ENCODE data around the gene MLXIP. TPM values are rescaled to one million over a fixed set of nuclear protein-coding genes. Genes with fewer than 3 reads are reported as not detected.
"Not testable (repeated sequence)": the region's sequence is repeated elsewhere in the genome, so short reads cannot be mapped to it uniquely, and the experiment has no call there.

The MLXIP gene
- polyA plus RNA-seq, 2 donors: 8.2 to 18.0 TPM

DNA sequence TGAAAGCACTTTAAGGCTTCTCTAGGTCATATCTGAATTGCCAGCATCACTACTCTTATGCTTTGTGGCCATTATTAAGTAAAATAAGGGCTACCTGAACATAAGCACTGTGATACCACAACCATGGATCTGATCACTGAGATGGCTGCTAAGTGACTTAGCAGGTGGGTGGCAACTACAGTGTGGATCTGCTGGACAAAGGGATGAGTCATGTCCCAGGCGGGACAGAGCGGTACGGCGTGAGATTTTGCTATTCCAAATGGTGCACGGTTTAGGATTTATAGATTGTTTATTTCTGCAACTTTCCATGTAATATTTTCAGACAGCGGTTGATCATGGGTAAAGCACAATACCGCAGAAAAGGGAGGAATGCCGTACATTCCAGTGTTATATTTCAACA, 39.4 kb downstream of the MLXIP start:
- H3K4me3 ChIP-seq (ENCODE audit: low read depth in 1 of 2, low read length in 2 of 2): no peak overlapping the region
- peaks cover 2 to 4% of the 10 kb centered on the region in 2 donors for H3K4me1 ChIP-seq (ENCODE audit: control insufficient read depth in 2 of 2, insufficient read depth in 2 of 2, low read length in 1 of 2)
- no peak overlapping the region for H3K27ac ChIP-seq (ENCODE audit: low read depth in 2 of 2, low read length in 1 of 2)
- H3K36me3 ChIP-seq (ENCODE audit: control insufficient read depth in 2 of 2, insufficient read depth in 2 of 2, low read length in 1 of 2): peaks cover 0 to 5% of the 10 kb centered on the region in 2 donors
- 79 to 84% methylated on average over 8 of the region's 8 CpGs for WGBS, 2 donors
- no peaks in the 10 kb centered on the region for H3K27me3 ChIP-seq (ENCODE audit: control insufficient read depth in 1 of 2, insufficient read depth in 2 of 2, low read length in 2 of 2)
- no peaks in the 10 kb centered on the region for H3K9me3 ChIP-seq (ENCODE audit: control insufficient read depth in 2 of 2, insufficient read depth in 1 of 2, low read depth in 1 of 2, low read length in 1 of 2)

DNA sequence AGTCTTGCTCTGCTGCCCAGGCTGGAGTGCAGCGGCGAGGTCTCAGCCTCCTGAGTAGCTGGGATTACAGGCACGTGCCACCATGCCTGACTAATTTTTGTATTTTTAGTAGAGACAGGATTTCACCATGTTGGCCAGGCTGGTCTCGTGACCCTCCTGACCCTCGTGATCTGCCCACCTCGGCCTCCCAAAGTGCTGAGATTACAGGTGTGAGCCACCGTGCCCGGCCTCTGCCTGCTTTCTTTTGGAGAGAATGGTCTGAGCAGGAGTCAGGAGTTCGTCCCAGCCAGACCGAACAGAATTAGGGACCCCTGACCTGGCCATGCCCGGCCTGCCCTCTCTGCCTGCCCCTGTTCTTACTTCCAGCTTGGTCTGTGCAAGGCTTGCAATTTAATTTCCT, 42.8 kb downstream of the MLXIP start:
- H3K36me3 ChIP-seq (ENCODE audit: control insufficient read depth in 2 of 2, insufficient read depth in 2 of 2, low read length in 1 of 2); H3K9me3 ChIP-seq (ENCODE audit: control insufficient read depth in 2 of 2, insufficient read depth in 1 of 2, low read depth in 1 of 2, low read length in 1 of 2); H3K4me3 ChIP-seq (ENCODE audit: low read depth in 1 of 2, low read length in 2 of 2); H3K27ac ChIP-seq (ENCODE audit: low read depth in 2 of 2, low read length in 1 of 2); H3K27me3 ChIP-seq (ENCODE audit: control insufficient read depth in 1 of 2, insufficient read depth in 2 of 2, low read length in 2 of 2); H3K4me1 ChIP-seq (ENCODE audit: control insufficient read depth in 2 of 2, insufficient read depth in 2 of 2, low read length in 1 of 2): not testable (repeated sequence)
- WGBS, 2 donors: 85 to 87% methylated on average over 11 of the region's 11 CpGs

DNA sequence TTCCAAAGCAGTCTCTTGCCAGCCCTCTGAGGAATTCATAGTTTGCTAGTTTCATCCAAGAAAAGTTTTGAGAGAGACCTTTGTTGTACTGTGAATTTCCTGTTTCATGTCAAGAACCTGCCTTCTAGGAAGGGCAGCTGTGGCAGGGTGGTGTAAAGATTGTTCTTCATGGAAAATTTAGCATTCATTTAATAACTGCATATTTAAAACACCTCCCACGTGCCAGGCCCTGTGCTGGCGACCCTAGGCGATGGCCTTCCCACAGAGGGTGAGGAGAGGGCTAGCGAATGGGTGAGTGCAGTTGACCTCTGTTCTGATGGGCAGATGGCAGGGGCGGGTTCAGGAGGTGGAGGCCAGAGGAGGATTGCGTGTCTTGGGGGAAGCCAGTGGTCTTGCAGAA, 43.2 kb downstream of the MLXIP start:
- Histone ChIP-seq H3K9me3 (ENCODE audit: control insufficient read depth in 2 of 2, insufficient read depth in 1 of 2, low read depth in 1 of 2, low read length in 1 of 2) (no peaks in the 10 kb centered on the region), H3K4me3 (ENCODE audit: low read depth in 1 of 2, low read length in 2 of 2) (no peak overlapping the region), H3K27me3 (ENCODE audit: control insufficient read depth in 1 of 2, insufficient read depth in 2 of 2, low read length in 2 of 2) (no peaks in the 10 kb centered on the region), H3K4me1 (ENCODE audit: control insufficient read depth in 2 of 2, insufficient read depth in 2 of 2, low read length in 1 of 2) (peaks cover 3 to 4% of the 10 kb centered on the region in 2 donors), H3K36me3 (ENCODE audit: control insufficient read depth in 2 of 2, insufficient read depth in 2 of 2, low read length in 1 of 2) (peaks cover 0 to 5% of the 10 kb centered on the region in 2 donors), H3K27ac (ENCODE audit: low read depth in 2 of 2, low read length in 1 of 2) (no peak overlapping the region)
- WGBS, 2 donors: 74 to 76% methylated on average over 6 of the region's 6 CpGs

GRCh38 chr12:122123051-122123760, 44.6 kb downstream of the MLXIP start:
- Histone ChIP-seq H3K36me3 (ENCODE audit: control insufficient read depth in 2 of 2, insufficient read depth in 2 of 2, low read length in 1 of 2) (peaks cover 3 to 6% of the 10 kb centered on the region in 2 donors), H3K4me1 (ENCODE audit: control insufficient read depth in 2 of 2, insufficient read depth in 2 of 2, low read length in 1 of 2) (peaks cover 2 to 3% of the 10 kb centered on the region in 2 donors), H3K9me3 (ENCODE audit: control insufficient read depth in 2 of 2, insufficient read depth in 1 of 2, low read depth in 1 of 2, low read length in 1 of 2) (no peaks in the 10 kb centered on the region), H3K4me3 (ENCODE audit: low read depth in 1 of 2, low read length in 2 of 2) (no peak overlapping the region), H3K27ac (ENCODE audit: low read depth in 2 of 2, low read length in 1 of 2) (no peak overlapping the region), H3K27me3 (ENCODE audit: control insufficient read depth in 1 of 2, insufficient read depth in 2 of 2, low read length in 2 of 2) (no peaks in the 10 kb centered on the region)
- WGBS, 2 donors: 16 to 17% methylated on average over 22 of the region's 22 CpGs

- 82 to 85% methylated on average over 9 of the region's 9 CpGs for WGBS, 2 donors
- Histone ChIP-seq H3K4me3 (ENCODE audit: low read depth in 1 of 2, low read length in 2 of 2) (no peak overlapping the region), H3K27ac (ENCODE audit: low read depth in 2 of 2, low read length in 1 of 2) (no peak overlapping the region), H3K4me1 (ENCODE audit: control insufficient read depth in 2 of 2, insufficient read depth in 2 of 2, low read length in 1 of 2) (peaks cover 2 to 3% of the 10 kb centered on the region in 2 donors), H3K9me3 (ENCODE audit: control insufficient read depth in 2 of 2, insufficient read depth in 1 of 2, low read depth in 1 of 2, low read length in 1 of 2) (no peaks in the 10 kb centered on the region), H3K27me3 (ENCODE audit: control insufficient read depth in 1 of 2, insufficient read depth in 2 of 2, low read length in 2 of 2) (no peaks in the 10 kb centered on the region), H3K36me3 (ENCODE audit: control insufficient read depth in 2 of 2, insufficient read depth in 2 of 2, low read length in 1 of 2) (peaks cover 3 to 9% of the 10 kb centered on the region in 2 donors)
These were observed 45.2 kb downstream of the MLXIP start for GRCh38 chr12:122123761-122124145.

DNA sequence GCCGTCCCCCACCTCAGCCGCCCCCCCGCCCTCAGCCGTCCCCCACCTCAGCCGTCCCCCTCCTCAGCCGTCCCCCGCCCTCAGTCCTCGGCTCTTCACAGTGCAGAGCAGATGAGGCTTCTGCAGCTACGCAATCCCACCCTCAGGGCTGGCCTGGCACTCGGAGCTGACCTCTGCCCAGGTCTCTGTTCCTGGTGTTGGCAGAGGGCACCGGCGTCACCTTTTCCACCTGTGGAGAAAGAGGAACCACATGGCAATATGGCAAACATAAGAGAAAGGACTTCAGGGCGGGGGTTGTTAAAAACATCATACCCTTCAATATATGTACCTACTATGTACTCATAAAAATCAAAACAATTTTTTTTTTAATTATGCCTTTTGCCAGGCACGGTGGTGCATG, 45.8 kb downstream of the MLXIP start:
- Histone ChIP-seq H3K36me3 (ENCODE audit: control insufficient read depth in 2 of 2, insufficient read depth in 2 of 2, low read length in 1 of 2) (peaks cover 8 to 15% of the 10 kb centered on the region in 2 donors), H3K27ac (ENCODE audit: low read depth in 2 of 2, low read length in 1 of 2) (no peak overlapping the region), H3K9me3 (ENCODE audit: control insufficient read depth in 2 of 2, insufficient read depth in 1 of 2, low read depth in 1 of 2, low read length in 1 of 2) (no peaks in the 10 kb centered on the region), H3K27me3 (ENCODE audit: control insufficient read depth in 1 of 2, insufficient read depth in 2 of 2, low read length in 2 of 2) (no peaks in the 10 kb centered on the region), H3K4me3 (ENCODE audit: low read depth in 1 of 2, low read length in 2 of 2) (no peak overlapping the region), H3K4me1 (ENCODE audit: control insufficient read depth in 2 of 2, insufficient read depth in 2 of 2, low read length in 1 of 2) (peaks cover 2 to 3% of the 10 kb centered on the region in 2 donors)
- WGBS, 2 donors: 72 to 87% methylated on average over 9 to 10 of the region's 14 CpGs

DNA sequence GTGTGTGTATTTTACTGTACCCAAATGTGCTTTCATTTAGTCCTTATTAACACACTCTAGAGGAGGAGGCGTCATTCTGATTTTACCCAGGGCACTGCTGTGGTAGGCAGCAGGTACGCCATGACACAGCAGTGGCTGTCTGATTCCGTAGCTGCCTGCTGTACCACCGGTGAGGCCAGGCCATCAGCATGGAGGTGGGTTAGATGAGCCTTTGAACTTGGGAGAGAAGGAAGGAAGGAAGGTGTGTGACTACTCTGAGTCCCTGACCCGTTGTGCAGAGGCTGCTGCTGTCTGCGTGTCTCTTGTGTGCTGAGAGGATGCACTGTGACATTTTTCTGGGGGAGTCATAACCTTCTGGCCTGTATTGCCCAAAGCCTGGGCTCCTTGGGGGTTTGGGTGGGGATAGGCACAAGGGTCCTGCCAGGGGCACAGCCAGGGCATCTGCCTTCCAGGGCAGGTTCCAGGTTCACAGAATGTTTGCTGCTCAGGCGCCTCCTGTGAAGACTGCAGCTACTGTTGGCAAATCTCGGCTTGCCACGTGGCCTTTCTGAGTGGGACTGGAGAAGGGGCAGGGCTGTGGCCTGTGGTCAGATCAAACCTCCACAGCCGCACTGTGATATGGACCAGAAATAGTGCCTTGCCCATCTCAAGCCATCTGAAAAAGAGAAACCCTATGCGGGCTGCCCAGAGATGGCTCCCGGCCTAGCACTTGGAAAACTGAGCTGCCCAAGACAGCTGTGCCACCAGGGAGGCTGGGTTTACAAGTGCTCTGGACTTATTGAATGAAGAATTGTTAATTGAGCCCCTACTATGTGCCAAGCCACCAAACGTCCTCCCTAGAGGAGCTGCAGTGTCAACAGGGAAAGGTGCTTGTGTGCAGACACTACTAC, 47.1 kb downstream of the MLXIP start:
- Histone ChIP-seq H3K4me1 (ENCODE audit: control insufficient read depth in 2 of 2, insufficient read depth in 2 of 2, low read length in 1 of 2) (peaks cover 2 to 3% of the 10 kb centered on the region in 2 donors), H3K27me3 (ENCODE audit: control insufficient read depth in 1 of 2, insufficient read depth in 2 of 2, low read length in 2 of 2) (no peaks in the 10 kb centered on the region), H3K27ac (ENCODE audit: low read depth in 2 of 2, low read length in 1 of 2) (no peak overlapping the region), H3K36me3 (ENCODE audit: control insufficient read depth in 2 of 2, insufficient read depth in 2 of 2, low read length in 1 of 2) (peaks cover 12 to 24% of the 10 kb centered on the region in 2 donors), H3K9me3 (ENCODE audit: control insufficient read depth in 2 of 2, insufficient read depth in 1 of 2, low read depth in 1 of 2, low read length in 1 of 2) (no peaks in the 10 kb centered on the region), H3K4me3 (ENCODE audit: low read depth in 1 of 2, low read length in 2 of 2) (no peak overlapping the region)
- WGBS, 2 donors: 67 to 73% methylated on average over 13 of the region's 13 CpGs

DNA sequence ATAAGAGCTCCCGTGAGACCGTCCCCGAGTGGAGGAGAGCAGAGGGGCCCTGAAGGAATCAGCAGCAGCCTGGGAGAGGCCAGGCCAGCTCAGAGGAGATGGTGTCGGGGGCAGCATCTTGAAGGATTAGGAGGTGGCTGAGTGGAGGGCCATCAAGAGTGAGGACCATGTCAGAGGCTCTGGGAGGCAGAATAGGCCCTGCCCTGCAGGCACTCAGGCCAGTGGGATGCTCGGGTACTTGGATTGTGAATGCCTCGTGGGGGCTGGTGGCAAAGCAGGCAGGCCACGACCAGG, 47.7 kb downstream of the MLXIP start:
- 73 to 77% methylated on average over 7 of the region's 7 CpGs for WGBS, 2 donors
- Histone ChIP-seq H3K4me3 (ENCODE audit: low read depth in 1 of 2, low read length in 2 of 2) (no peak overlapping the region), H3K4me1 (ENCODE audit: control insufficient read depth in 2 of 2, insufficient read depth in 2 of 2, low read length in 1 of 2) (peaks cover 2 to 3% of the 10 kb centered on the region in 2 donors), H3K27me3 (ENCODE audit: control insufficient read depth in 1 of 2, insufficient read depth in 2 of 2, low read length in 2 of 2) (no peaks in the 10 kb centered on the region), H3K36me3 (ENCODE audit: control insufficient read depth in 2 of 2, insufficient read depth in 2 of 2, low read length in 1 of 2) (peaks cover 12 to 24% of the 10 kb centered on the region in 2 donors), H3K9me3 (ENCODE audit: control insufficient read depth in 2 of 2, insufficient read depth in 1 of 2, low read depth in 1 of 2, low read length in 1 of 2) (no peaks in the 10 kb centered on the region), H3K27ac (ENCODE audit: low read depth in 2 of 2, low read length in 1 of 2) (no peak overlapping the region)

DNA sequence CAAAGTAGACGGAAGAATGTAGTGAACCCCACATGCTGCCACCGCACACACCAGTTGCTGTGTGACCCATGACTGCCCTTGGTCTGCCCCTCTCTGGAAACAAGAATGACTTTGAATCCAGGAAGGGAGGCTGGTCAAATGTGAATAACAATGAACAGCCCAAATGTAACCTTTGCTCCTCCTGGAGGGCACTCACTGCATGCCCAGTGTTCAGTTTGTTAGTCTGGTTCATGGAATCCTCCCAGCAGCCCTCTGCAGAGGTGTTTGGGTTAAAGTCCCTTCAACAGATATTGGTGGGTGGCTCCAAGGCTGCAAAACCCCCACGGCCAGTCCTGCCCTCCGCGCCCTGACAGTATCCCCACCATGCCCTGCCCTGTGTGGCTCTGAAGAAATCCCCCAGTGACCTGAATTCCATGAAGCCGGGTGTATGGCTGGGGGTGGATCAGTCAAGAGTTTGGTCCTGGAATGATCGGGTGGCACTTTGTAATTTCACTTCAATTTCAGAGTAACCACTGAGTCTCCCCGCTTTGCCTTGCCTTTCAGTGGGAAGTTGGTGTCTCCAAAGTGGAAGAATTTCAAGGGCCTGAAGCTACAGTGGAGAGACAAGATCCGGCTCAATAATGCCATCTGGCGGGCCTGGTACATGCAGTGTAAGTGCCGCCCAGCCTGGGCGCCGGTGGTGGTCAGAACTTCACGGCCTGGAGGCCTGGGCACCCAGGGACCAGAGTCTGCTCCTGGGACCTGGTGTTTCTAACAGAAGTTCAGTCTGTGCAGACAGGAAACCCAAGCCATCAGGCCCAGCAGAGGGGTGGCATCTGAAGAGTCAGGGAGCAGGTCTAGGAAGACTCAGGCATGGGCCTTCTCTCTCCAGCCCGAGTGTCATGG, 48.4 kb downstream of the MLXIP start:
- WGBS, 2 donors: 78 to 86% methylated on average over 15 of the region's 15 CpGs

More for the DNA sequence above, 48.4 kb downstream of the MLXIP start:
- Histone ChIP-seq H3K4me3 (ENCODE audit: low read depth in 1 of 2, low read length in 2 of 2) (no peak overlapping the region), H3K4me1 (ENCODE audit: control insufficient read depth in 2 of 2, insufficient read depth in 2 of 2, low read length in 1 of 2) (peaks cover 0 to 3% of the 10 kb centered on the region in 2 donors), H3K36me3 (ENCODE audit: control insufficient read depth in 2 of 2, insufficient read depth in 2 of 2, low read length in 1 of 2) (peaks cover 12 to 24% of the 10 kb centered on the region in 2 donors), H3K27ac (ENCODE audit: low read depth in 2 of 2, low read length in 1 of 2) (no peak overlapping the region), H3K27me3 (ENCODE audit: control insufficient read depth in 1 of 2, insufficient read depth in 2 of 2, low read length in 2 of 2) (no peaks in the 10 kb centered on the region), H3K9me3 (ENCODE audit: control insufficient read depth in 2 of 2, insufficient read depth in 1 of 2, low read depth in 1 of 2, low read length in 1 of 2) (no peaks in the 10 kb centered on the region)

Measured in esophagus (tissue), 2 donors.